HL-60 (cell line): ENCODE data around the gene TADA2B.

Experiments
- DNase-seq, 2 experiments: peaks; one replicate each; pipeline ENCODE4 v3.0.0-alpha.2; 2010 to 2020; ENCODE audit warnings: low read depth in 1 of 2, low spot score in 1 of 2
- H3K27ac ChIP-seq: fragments of 250-450 bp; sonication (Bioruptor Pico); replicated peaks from 2 replicates; pipeline ENCODE4 v1.5.1; 2020; ENCODE audit warnings: mild to moderate bottlenecking, moderate library complexity
- H3K27me3 ChIP-seq: fragments of 250-450 bp; sonication (Bioruptor Pico); 2 replicates; pipeline ENCODE4 v1.5.1; 2021; ENCODE audit warnings: mild to moderate bottlenecking, moderate library complexity; ENCODE audit not compliant: insufficient read depth, poor library complexity, severe bottlenecking
- H3K4me3 ChIP-seq: replicated peaks from 2 replicates; pipeline ENCODE4 v1.5.1; 2011; ENCODE audit warnings: mild to moderate bottlenecking, control low read depth, low read length; ENCODE audit not compliant: insufficient read depth
- GABPA ChIP-seq: IDR thresholded peaks from 2 replicates; pipeline ENCODE4 v1.6.1; 2012; ENCODE audit warnings: low read depth
- POLR2AphosphoS5 ChIP-seq: IDR thresholded peaks from 2 replicates; pipeline ENCODE4 v1.6.1; 2012; ENCODE audit warnings: low read depth
- REST ChIP-seq: IDR thresholded peaks from 2 replicates; pipeline ENCODE4 v1.6.1; 2012; ENCODE audit warnings: low read depth; ENCODE audit not compliant: insufficient replicate concordance
- SPI1 ChIP-seq: IDR thresholded peaks from 2 replicates; pipeline ENCODE4 v1.6.1; 2012; ENCODE audit warnings: low read depth, mild to moderate bottlenecking, borderline replicate concordance
- TF ChIP-seq, protein P1 (sequence below): IDR thresholded peaks from one replicate; pipeline ENCODE4 v1.5.1; 2011; ENCODE audit warnings: low read length, control low read depth, inconsistent platforms; ENCODE audit not compliant: insufficient read depth

TADA2B gene

DNA sequence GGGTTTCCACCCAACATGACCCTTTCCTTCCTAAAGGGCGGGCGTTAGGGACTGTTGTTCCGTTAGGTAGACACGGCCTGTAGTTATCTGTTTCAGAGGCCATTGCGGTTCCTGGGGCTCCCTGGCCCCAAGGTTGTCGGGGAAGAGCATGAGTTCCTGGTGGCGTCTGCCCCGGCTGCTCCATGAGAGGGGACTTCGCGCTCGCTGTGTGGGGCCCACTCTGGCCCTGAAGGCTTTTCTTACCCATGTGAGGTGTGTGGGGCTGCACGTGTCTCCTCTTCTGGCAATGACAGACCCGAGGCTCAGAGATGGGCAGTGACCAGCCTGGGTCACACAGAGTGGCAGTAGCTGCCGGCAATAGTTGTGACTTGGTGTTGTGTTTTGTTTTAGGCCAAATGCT, 9.1 kb downstream of the TADA2B start:
- Histone ChIP-seq H3K4me3 (no peak overlapping the region), H3K27me3 (no peaks in the 10 kb centered on the region), H3K27ac (peak overlapping the region; percentile 71)
- no peak for DNase-seq
- TF ChIP-seq POLR2AphosphoS5 (no peak), SPI1 (no peak), GABPA (no peak), REST (no peak)
- TF ChIP-seq, protein P1, sequence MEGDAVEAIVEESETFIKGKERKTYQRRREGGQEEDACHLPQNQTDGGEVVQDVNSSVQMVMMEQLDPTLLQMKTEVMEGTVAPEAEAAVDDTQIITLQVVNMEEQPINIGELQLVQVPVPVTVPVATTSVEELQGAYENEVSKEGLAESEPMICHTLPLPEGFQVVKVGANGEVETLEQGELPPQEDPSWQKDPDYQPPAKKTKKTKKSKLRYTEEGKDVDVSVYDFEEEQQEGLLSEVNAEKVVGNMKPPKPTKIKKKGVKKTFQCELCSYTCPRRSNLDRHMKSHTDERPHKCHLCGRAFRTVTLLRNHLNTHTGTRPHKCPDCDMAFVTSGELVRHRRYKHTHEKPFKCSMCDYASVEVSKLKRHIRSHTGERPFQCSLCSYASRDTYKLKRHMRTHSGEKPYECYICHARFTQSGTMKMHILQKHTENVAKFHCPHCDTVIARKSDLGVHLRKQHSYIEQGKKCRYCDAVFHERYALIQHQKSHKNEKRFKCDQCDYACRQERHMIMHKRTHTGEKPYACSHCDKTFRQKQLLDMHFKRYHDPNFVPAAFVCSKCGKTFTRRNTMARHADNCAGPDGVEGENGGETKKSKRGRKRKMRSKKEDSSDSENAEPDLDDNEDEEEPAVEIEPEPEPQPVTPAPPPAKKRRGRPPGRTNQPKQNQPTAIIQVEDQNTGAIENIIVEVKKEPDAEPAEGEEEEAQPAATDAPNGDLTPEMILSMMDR: no peak

DNA sequence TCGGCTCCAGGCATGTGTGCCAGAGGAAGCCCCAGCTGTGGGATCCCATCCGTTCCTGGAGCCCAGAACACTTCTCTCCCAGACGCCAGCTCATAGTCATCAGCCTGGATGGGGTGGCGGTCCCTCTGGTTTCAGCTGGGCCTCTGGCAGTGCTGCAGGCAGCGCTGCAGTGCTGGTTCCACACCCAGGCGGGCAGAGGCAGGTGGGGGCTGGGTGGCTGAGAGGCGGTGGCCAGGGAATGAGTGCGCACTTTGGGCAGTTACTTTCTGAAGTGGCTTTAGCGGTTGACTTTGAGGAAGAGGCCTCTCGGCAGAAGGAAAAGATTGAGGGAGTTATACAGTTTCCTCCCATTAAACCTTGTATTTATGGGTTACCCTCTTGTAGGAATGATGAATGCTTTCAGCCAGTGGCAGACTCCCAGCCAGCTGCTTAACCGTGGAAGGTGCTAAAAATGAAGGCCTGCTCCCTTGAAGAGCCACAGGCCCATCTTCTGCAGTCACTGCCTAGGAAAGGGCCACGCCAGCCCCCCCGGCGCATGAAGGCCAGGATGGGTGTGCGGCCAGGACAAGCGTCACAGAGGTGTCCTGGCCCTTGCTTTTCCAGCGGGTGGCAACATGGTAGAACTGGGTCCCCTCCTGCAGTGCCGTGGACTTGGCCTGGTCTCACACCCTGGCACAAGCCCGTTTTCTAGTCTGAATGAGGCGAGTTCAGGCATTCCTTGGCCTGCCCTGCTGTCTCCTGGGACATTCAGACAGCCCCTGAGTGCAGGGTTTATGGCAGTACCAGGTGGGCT, 9.9 kb downstream of the TADA2B start:
- TF ChIP-seq POLR2AphosphoS5: peak; percentile 79
- TF ChIP-seq GABPA: no peak
- TF ChIP-seq REST: no peak
- peak; percentile 70; the same call in 1 of the 2 replicates for TF ChIP-seq SPI1
- Histone ChIP-seq H3K27me3 (no peaks in the 10 kb centered on the region), H3K4me3 (no peak overlapping the region), H3K27ac (peak overlapping the region; percentile 71)
- peak; percentile 75 to 96 for DNase-seq

- TF ChIP-seq, protein P1: no peak
- TF ChIP-seq SPI1: no peak
- TF ChIP-seq POLR2AphosphoS5: no peak
- no peak for TF ChIP-seq GABPA
- TF ChIP-seq REST: no peak
- H3K27ac ChIP-seq: no peak overlapping the region
- no peak for DNase-seq
- no peak overlapping the region for H3K4me3 ChIP-seq
- no peaks in the 10 kb centered on the region for H3K27me3 ChIP-seq
Observed at GRCh38 chr4:7054106-7054880, 11.1 kb downstream of the TADA2B start.
